ENCODE results near the gene PRH2.

The PRH2 gene

GRCh38 chr12:10904686-10905085 lies 24.4 kb upstream of the PRH2 start:
- ChIA-PET POLR2A (no interaction called here), CTCF (no interaction called here)
- H3K4me1 ChIP-seq (ENCODE audit: control insufficient read depth, insufficient read depth, low read length) = no peaks in the 10 kb centered on the region
- no peak overlapping the region for H3K4me3 ChIP-seq (ENCODE audit: low read depth, low read length)
- no peaks in the 10 kb centered on the region for H3K36me3 ChIP-seq (ENCODE audit: control insufficient read depth in 2 of 2, insufficient read depth in 1 of 2, low read length in 2 of 2)
- no peak overlapping the region for H3K27ac ChIP-seq (ENCODE audit: extremely low read depth, low read depth, low read length)
- no peak for TF ChIP-seq KLF9 (tag by site-specific recombination; IDR thresholded peaks at IDR 0.05; ENCODE audit: low read depth)
- no peak for TF ChIP-seq SP7 (tag by site-specific recombination; IDR thresholded peaks at IDR 0.05)
- TF ChIP-seq SCRT2 (tag by site-specific recombination; IDR thresholded peaks at IDR 0.05) = no peak
- no peak for TF ChIP-seq MYNN (tag by site-specific recombination; IDR thresholded peaks at IDR 0.05; ENCODE audit: borderline replicate concordance)
- no peak for TF ChIP-seq ZNF366 (tag by site-specific recombination; conservative IDR thresholded peaks at IDR 0.05)
- no peak for TF ChIP-seq ZNF302 (tag by site-specific recombination; IDR thresholded peaks at IDR 0.05; ENCODE audit: low read depth)
- no peak for TF ChIP-seq PRDM10 (tag by site-specific recombination; IDR thresholded peaks at IDR 0.05)
- TF ChIP-seq ZNF548 (tag by site-specific recombination; IDR thresholded peaks at IDR 0.05) = no peak
- TF ChIP-seq ZNF610 (tag by site-specific recombination; IDR thresholded peaks at IDR 0.05; ENCODE audit: borderline replicate concordance) = no peak
- no peak for TF ChIP-seq ZNF629 (tag by site-specific recombination; IDR thresholded peaks at IDR 0.05)
- no peak for TF ChIP-seq ZNF521 (tag by site-specific recombination; IDR thresholded peaks at IDR 0.05)
- no peak for TF ChIP-seq AEBP2 (tag by site-specific recombination; IDR thresholded peaks at IDR 0.05; ENCODE audit: borderline replicate concordance)
- no peak for TF ChIP-seq KLF7 (tag by site-specific recombination; IDR thresholded peaks at IDR 0.05; ENCODE audit: borderline replicate concordance)
- no peak for TF ChIP-seq ZNF391 (tag by site-specific recombination; IDR thresholded peaks at IDR 0.05; ENCODE audit: borderline replicate concordance, low read depth)
- TF ChIP-seq ZNF341 (tag by site-specific recombination; IDR thresholded peaks at IDR 0.05; ENCODE audit: low read depth) = no peak
- no peaks in the 10 kb centered on the region for H3K9me3 ChIP-seq (ENCODE audit: control insufficient read depth, insufficient read depth, low read depth, low read length)

GRCh38 chr12:10909462-10909861 lies 19.6 kb upstream of the PRH2 start, which contains the start of gene TAS2R13:
Gene TAS2R13 (minus strand): TSS chr12:10909562. CDS start chr12:10909298, 264 bp downstream.
- no peak within 1 kb of the TSS for H3K4me3 ChIP-seq (ENCODE audit: low read depth, low read length)
- CTCF ChIA-PET = interaction anchor here (1.2 kb wide), 1 partner anchor 116 kb away, joined by 3 read pairs; no protein-coding TSS in a partner anchor
- TF ChIP-seq ZXDB (tag by site-specific recombination; IDR thresholded peaks at IDR 0.05) = no peak
- TF ChIP-seq ZNF580 (tag by site-specific recombination; IDR thresholded peaks at IDR 0.05) = no peak
- no peak for TF ChIP-seq ZNF624 (tag by site-specific recombination; IDR thresholded peaks at IDR 0.05)
- no peak for TF ChIP-seq GFI1B (tag by site-specific recombination; IDR thresholded peaks at IDR 0.05)
- no peak for TF ChIP-seq ZSCAN5A (tag by site-specific recombination; IDR thresholded peaks at IDR 0.05)
- no peak for TF ChIP-seq ZBTB7A (tag by site-specific recombination; IDR thresholded peaks at IDR 0.05; ENCODE audit: low read depth)
- no peak for TF ChIP-seq ELK4 (IDR thresholded peaks at IDR 0.05; ENCODE audit: borderline replicate concordance, low read depth, low read length)
- no peak for TF ChIP-seq ZNF707 (tag by site-specific recombination; IDR thresholded peaks at IDR 0.05)
- no peak for TF ChIP-seq ZSCAN23 (tag by site-specific recombination; IDR thresholded peaks at IDR 0.05)
- no peak for TF ChIP-seq ZNF354C (tag by site-specific recombination; IDR thresholded peaks at IDR 0.05; ENCODE audit: borderline replicate concordance, low read depth)
- POLR2A ChIA-PET = no interaction called here
- no peaks in the 10 kb centered on the region for H3K36me3 ChIP-seq (ENCODE audit: control insufficient read depth in 2 of 2, insufficient read depth in 1 of 2, low read length in 2 of 2)
- no peaks in the 10 kb centered on the region for H3K4me1 ChIP-seq (ENCODE audit: control insufficient read depth, insufficient read depth, low read length)
- no peak within 1 kb of the TSS for H3K27ac ChIP-seq (ENCODE audit: extremely low read depth, low read depth, low read length)
- H3K9me3 ChIP-seq (ENCODE audit: control insufficient read depth, insufficient read depth, low read depth, low read length) = no peaks in the 10 kb centered on the region

Measured in HEK293 (cell line).